Activated CD4-positive, alpha-beta T cell treated with anti-CD3 and anti-CD28 coated beads, Interleukin-2, amount 50 U/mL, for 24 hours (primary cell): ENCODE data around the gene IGFL4.

Experiments
- DNase-seq, 2 donors: peaks; one replicate each; pipeline ENCODE4 v3.0.0-alpha.2; 2020; ENCODE audit warnings: low read depth in 1 of 2, low spot score in 1 of 2

The IGFL4 gene

DNA sequence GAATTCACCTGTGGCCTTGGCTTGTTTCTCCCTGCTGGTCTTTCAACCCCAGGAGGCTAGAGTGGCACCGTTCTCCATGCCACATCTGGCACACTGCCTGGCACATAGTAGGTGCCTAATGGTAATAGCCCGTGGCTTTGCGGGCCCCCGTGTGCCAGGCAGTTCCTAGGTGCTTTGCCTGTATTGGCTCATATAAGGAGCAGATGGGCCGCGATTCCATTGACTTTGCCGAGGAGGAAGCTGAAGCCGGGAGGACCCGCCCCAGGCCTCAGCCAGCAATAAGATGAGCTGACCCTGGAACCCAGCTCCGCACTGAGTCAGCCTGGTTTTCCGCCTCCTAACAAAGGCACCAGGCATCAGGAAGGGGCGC lies 18.8 kb downstream of the IGFL4 start:
- DNase-seq = no peak

GRCh38 chr19:46021531-46022041 lies 19.2 kb downstream of the IGFL4 start:
- no peak for DNase-seq

GRCh38 chr19:46020819-46021125 lies 20.0 kb downstream of the IGFL4 start:
- DNase-seq = no peak

DNA sequence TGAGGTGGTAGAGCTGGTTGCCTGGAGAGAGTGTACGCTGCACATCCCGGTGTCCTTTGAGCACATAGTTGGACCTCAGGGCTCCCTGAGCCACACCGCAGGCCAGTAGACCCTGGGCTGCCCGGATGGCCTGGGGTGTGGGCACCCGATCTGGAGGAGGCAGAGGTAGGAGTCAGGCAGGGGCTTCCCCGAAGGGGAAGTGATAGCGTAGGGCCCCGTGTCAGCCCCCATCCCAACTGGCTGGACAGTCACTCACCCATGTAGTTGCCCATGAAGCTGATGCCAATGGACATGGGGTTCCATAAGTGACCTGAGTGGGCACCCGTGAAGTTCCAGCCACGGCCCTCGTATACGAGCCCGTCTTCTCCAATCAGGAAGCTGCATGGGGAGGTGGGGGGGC lies 21.5 kb downstream of the IGFL4 start:
- no peak for DNase-seq

- DNase-seq = no peak
Measured at GRCh38 chr19:46018729-46019251, 22.0 kb downstream of the IGFL4 start.

DNA sequence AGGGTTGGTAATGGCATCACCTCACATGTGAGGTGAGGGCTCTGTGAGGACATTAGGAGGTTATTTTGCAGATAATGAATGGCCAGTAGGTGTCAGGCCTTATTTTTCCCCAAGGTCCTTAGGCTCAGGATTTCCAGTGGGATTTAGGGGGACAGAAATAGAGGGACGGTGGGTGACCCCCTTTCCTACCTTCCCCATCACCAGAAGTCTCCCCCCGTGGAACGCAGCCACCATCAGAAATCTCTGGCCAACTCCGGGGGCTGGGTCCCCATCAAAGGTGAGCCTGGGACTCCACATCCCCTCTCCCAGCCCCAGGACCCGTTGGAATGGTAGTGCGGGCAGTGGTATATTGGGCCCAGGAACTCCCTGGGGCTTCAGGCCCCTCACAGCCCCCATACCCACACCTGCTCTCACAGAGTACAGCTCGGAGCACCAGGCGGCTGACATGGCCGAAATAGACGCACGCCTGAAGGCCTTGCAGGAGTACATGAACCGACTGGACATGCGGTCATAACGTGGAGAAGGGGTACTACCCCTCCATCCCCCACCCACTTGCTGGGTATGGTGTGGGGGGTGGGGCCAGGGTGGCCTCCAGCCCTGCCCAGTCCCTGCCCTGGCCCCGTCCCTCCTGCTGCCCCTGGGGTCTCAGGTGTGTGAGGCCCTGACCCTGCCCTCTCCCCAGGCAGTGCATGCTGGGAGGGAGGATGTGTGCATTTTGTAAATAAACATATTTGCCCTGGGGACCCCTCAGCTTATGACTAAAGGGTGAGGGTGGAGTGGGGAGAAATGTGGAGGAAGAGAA lies 22.7 kb downstream of the IGFL4 start:
- DNase-seq = no peak

GRCh38 chr19:46017095-46017429 lies 23.7 kb downstream of the IGFL4 start:
- no peak for DNase-seq

- peak; percentile 71 to 72 for DNase-seq
Measured at GRCh38 chr19:46016426-46017094, 24.2 kb downstream of the IGFL4 start.

- no peak for DNase-seq
Measured at GRCh38 chr19:46015687-46016425, 24.9 kb downstream of the IGFL4 start.

DNA sequence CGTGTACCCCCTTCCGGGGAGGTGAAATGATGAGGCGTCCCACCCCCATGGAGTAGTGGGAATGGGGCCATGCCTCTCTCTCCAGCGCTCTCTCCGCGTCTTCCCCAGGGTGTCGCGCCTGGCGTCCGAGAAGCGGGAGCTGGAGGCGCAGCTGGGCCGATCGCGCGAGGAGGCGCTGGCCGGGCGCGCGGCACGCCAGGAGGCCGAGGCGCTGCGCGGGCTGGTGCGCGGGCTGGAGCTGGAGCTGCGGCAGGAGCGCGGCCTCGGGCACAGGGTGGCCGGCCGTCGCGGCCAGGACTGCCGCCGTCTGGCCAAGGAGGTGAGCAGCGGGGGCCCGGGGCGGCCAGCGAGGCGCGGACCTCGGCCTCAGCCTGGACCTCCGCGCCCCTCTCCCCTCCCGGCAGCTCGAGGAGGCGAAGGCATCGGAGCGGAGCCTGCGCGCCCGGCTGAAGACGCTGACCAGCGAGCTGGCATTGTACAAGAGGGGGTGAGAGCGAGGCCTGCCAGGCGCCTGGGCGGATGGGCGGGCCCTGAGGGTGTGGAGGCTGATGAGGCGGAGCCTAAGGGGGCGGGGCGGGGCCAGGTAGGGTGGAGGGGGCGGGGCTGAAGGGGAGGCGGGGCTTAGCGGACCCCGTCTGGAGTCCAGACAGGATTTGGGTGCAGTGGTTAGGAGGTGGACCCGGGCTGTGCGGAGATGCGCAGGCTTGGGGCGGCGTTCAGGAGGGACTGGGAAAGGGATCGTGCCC lies 25.7 kb downstream of the IGFL4 start:
- peak; percentile 32 to 43 for DNase-seq

GRCh38 chr19:46014534-46014933 lies 26.3 kb downstream of the IGFL4 start:
- DNase-seq = no peak

GRCh38 chr19:46009530-46010510 lies 31.0 kb downstream of the IGFL4 start:
- DNase-seq = peak; percentile 38 to 53

DNA sequence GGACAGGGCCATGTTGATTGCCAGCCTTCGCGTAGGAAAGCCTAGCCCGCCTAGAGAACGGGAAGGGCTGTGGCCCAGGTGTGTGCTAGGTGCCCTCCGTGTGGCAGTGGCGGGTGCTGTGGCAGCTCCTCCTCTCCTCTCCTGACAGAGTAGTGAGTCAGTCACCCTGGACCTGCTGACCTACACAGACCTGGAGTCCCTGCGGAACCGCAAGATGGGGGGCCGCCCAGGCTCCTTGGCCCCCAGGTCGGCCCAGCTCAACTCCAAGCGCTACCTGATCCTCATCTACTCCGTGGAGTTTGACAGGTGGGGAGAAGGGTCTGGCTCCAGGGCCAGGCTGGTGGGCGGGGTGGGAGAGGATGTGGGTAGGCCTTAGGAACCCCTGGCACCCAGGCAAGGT lies 34.4 kb downstream of the IGFL4 start:
- DNase-seq = no peak

GRCh38 chr19:46002678-46003275 lies 38.0 kb downstream of the IGFL4 start:
- no peak for DNase-seq

DNA sequence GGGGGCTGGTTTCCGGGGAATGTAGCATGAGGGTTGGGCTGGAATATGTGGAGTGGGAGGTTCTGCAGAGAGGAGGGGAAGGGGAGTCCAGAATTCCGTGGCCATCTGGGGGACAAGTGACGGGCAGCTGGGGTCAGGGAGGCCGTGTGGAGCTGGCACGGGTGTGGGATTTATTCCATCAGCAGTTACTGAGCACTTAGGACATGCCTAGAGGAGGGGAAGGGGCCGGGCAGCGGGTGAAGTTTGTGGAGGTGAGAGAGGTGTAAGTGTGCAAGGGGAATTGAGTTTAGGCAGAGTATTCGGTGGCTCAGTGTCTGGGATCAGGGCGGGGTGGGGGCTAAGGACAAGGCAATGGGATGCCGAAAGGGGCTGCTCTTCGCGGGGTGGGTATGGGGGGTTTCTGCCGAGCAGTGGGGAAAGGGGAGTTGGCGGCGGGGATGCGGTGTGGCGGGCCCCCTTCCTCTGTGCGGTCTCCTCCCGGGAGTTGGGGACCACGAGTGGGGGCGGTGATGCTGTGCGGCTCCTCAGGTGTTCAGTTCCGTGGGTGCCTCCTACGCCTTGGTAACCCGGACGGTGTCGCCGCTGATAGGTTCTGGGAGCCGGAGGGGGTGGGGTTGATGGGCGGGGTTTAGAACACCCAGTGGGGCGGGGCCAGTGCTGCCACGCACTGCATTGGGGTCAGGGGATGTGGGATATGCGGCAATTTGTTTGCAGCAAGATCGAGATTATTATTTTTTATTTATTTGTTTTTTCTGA lies 40.1 kb downstream of the IGFL4 start:
- DNase-seq = peak; percentile 24 to 46

DNA sequence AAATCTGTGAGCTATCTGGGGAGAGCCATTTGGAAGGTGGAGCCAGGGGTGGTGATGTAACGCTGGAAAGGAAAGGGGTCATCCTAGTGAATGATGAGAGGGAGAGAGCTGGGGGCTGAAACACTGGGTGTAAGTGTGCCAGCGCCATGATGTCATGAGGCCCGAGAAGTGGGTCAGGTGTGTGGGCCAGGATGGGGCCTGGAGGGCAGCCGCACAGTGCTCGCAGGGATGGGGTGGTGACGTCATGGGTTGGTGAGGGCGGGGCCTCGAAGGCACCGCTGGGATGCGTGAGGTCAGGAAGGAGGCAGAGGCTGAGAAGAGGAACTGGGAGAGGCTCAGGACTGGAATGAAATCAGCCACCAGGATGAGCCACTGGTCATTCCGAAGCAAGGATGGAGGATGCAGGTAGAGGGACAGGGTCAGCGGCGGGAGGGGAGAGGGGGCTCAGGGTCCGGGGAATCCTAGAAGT lies 41.1 kb downstream of the IGFL4 start:
- DNase-seq = no peak

GRCh38 chr19:45998834-45999233 lies 42.0 kb downstream of the IGFL4 start:
- no peak for DNase-seq

- DNase-seq = no peak
Measured at GRCh38 chr19:45996933-45997332, 43.9 kb downstream of the IGFL4 start.
